IMR-90 (cell line): ENCODE data around the gene CECR2. TPM values are rescaled to one million over a fixed set of nuclear protein-coding genes. Genes with fewer than 3 reads are reported as not detected.

Source experiments
- ATAC-seq: fragments of 200-7000 bp; cut with Tn5 transposase; 2 replicates; pipeline ENCODE4 v1.9.1; 2020; ENCODE audit warnings: low read depth, mild to moderate bottlenecking, moderate library complexity
- BruUV-seq: library from RNA; stranded (reverse); fragments of 400-500 nt; replicated peaks from 2 replicates; lab custom pipeline; 2021; lab: Mats Ljungman, UMichigan
- CTCF ChIA-PET: fragments of 300-600 bp; formaldehyde crosslinking; extraction: SDS; loops from one replicate; lab custom pipeline; 2021; ENCODE audit warnings: antibody characterized with exemption; lab: Yijun Ruan, JAX
- POLR2A ChIA-PET: fragments of 300-600 bp; sonication (Branson Sonifier 250); formaldehyde crosslinking; loops from one replicate; lab custom pipeline; 2022; ENCODE audit warnings: antibody characterized with exemption; ENCODE audit not compliant: unreplicated experiment; lab: Charles Lee
- DNase-seq: peaks from one replicate; pipeline ENCODE4 v3.0.0; 2013
- H2AFZ ChIP-seq: replicated peaks from 2 replicates; pipeline ENCODE3; 2013; ENCODE audit warnings: low read length, mild to moderate bottlenecking; ENCODE audit not compliant: poor library complexity
- H2AK5ac ChIP-seq: 2 replicates; pipeline ENCODE4 v1.6.1; 2013; ENCODE audit warnings: low read depth, low read length, inconsistent platforms
- H2AK9ac ChIP-seq: replicated peaks from 2 replicates; pipeline ENCODE3; 2013; ENCODE audit warnings: mild to moderate bottlenecking, low read depth, low read length, moderate library complexity; ENCODE audit not compliant: poor library complexity
- H2BK120ac ChIP-seq: 2 replicates; pipeline ENCODE4 v1.6.1; 2013; ENCODE audit warnings: low read depth, low read length, inconsistent platforms
- H2BK15ac ChIP-seq: 3 replicates; pipeline ENCODE4 v1.6.1; 2013; ENCODE audit warnings: low read depth, low read length, inconsistent platforms
- H2BK20ac ChIP-seq: 2 replicates; pipeline ENCODE4 v1.6.1; 2013; ENCODE audit warnings: low read depth, mild to moderate bottlenecking, inconsistent platforms, low read length, moderate library complexity
- H2BK5ac ChIP-seq: 2 replicates; pipeline ENCODE4 v1.6.1; 2013; ENCODE audit warnings: mild to moderate bottlenecking, low read depth, low read length, inconsistent platforms; ENCODE audit not compliant: poor library complexity, severe bottlenecking
- H3K14ac ChIP-seq: replicated peaks from 2 replicates; pipeline ENCODE4 v1.6.1; 2013; ENCODE audit warnings: low read depth, low read length, inconsistent platforms
- H3K18ac ChIP-seq: 2 replicates; pipeline ENCODE4 v1.6.1; 2013; ENCODE audit warnings: low read depth, low read length, control low read depth
- H3K23ac ChIP-seq: 2 replicates; pipeline ENCODE4 v1.6.1; 2013; ENCODE audit warnings: low read depth, low read length, inconsistent platforms
- H3K27ac ChIP-seq: 2 replicates; pipeline ENCODE4 v1.5.1; 2013; ENCODE audit warnings: mild to moderate bottlenecking, control low read depth, low read length; ENCODE audit not compliant: insufficient read depth
- H3K27me3 ChIP-seq: 2 replicates; pipeline ENCODE4 v1.6.1; 2013; ENCODE audit warnings: low read length; ENCODE audit not compliant: control insufficient read depth, insufficient read depth
- H3K36me3 ChIP-seq: 2 replicates; pipeline ENCODE4 v1.6.1; 2013; ENCODE audit warnings: low read length, mixed read lengths; ENCODE audit not compliant: control insufficient read depth, insufficient read depth
- H3K4ac ChIP-seq: 2 replicates; pipeline ENCODE4 v1.6.1; 2013; ENCODE audit warnings: low read depth, low read length, inconsistent platforms
- H3K4me1 ChIP-seq: 2 replicates; pipeline ENCODE4 v1.6.1; 2013; ENCODE audit warnings: low read length, mixed read lengths; ENCODE audit not compliant: control insufficient read depth, insufficient read depth
- H3K4me2 ChIP-seq: 2 replicates; pipeline ENCODE4 v1.6.1; 2013; ENCODE audit warnings: low read depth, mild to moderate bottlenecking, control low read depth, low read length, moderate library complexity
- H3K4me3 ChIP-seq: 2 replicates; pipeline ENCODE4 v1.5.1; 2013; ENCODE audit warnings: low read depth, mild to moderate bottlenecking, control low read depth, low read length, moderate library complexity; ENCODE audit not compliant: insufficient read depth
- H3K56ac ChIP-seq: 2 replicates; pipeline ENCODE4 v1.6.1; 2013; ENCODE audit warnings: low read length, inconsistent platforms; ENCODE audit not compliant: insufficient read depth; ENCODE audit errors: extremely low read depth
- H3K79me1 ChIP-seq, 2 experiments: 2 replicates each; pipeline ENCODE4 v1.6.1; 2013; ENCODE audit warnings: low read length in 2 of 2, inconsistent platforms in 1 of 2, low read depth in 1 of 2
- H3K9ac ChIP-seq: 2 replicates; pipeline ENCODE4 v1.6.1; 2013; ENCODE audit warnings: low read depth, low read length, control low read depth
- H3K9me1 ChIP-seq: 2 replicates; pipeline ENCODE4 v1.6.1; 2013; ENCODE audit warnings: low read length, inconsistent platforms; ENCODE audit not compliant: insufficient read depth
- H3K9me3 ChIP-seq: 2 replicates; pipeline ENCODE4 v1.6.1; 2013; ENCODE audit warnings: low read length; ENCODE audit not compliant: control insufficient read depth, insufficient read depth
- H4K20me1 ChIP-seq: 2 replicates; pipeline ENCODE4 v1.6.1; 2013; ENCODE audit warnings: low read length, inconsistent platforms; ENCODE audit not compliant: insufficient read depth
- H4K5ac ChIP-seq: 2 replicates; pipeline ENCODE4 v1.6.1; 2013; ENCODE audit warnings: mild to moderate bottlenecking, low read depth, low read length, control low read depth
- H4K8ac ChIP-seq, 2 experiments: 2 replicates each; pipeline ENCODE4 v1.6.1; 2013; ENCODE audit warnings: low read depth in 2 of 2, low read length in 2 of 2, control low read depth in 1 of 2, inconsistent platforms in 1 of 2
- H4K91ac ChIP-seq: 2 replicates; pipeline ENCODE4 v1.6.1; 2013; ENCODE audit warnings: low read depth, low read length, inconsistent platforms; ENCODE audit not compliant: insufficient read depth
- BHLHE40 ChIP-seq: fragments of 150-350 bp; IDR thresholded peaks from 2 replicates; pipeline ENCODE4 v1.6.1; 2016; ENCODE audit warnings: mild to moderate bottlenecking, low read depth, low read length
- CEBPB ChIP-seq: IDR thresholded peaks from 2 replicates; pipeline ENCODE4 v1.6.1; 2012; ENCODE audit warnings: low read depth, low read length, improper control_type of control experiment
- CHD1 ChIP-seq: IDR thresholded peaks from 2 replicates; pipeline ENCODE4 v1.6.1; 2012; ENCODE audit warnings: low read depth, low read length, improper control_type of control experiment
- FOS ChIP-seq: fragments of 150-350 bp; IDR thresholded peaks from 2 replicates; pipeline ENCODE4 v1.6.1; 2016; ENCODE audit warnings: low read depth, low read length
- MAFK ChIP-seq: IDR thresholded peaks from 2 replicates; pipeline ENCODE4 v1.6.1; 2012; ENCODE audit warnings: low read depth, low read length, improper control_type of control experiment
- MAZ ChIP-seq: IDR thresholded peaks from 2 replicates; pipeline ENCODE4 v1.6.1; 2012; ENCODE audit warnings: low read depth, mild to moderate bottlenecking, low read length, improper control_type of control experiment, moderate library complexity, borderline replicate concordance
- MXI1 ChIP-seq: IDR thresholded peaks from 2 replicates; pipeline ENCODE4 v1.6.1; 2012; ENCODE audit warnings: low read depth, mild to moderate bottlenecking, low read length, moderate library complexity, borderline replicate concordance
- NFE2L2 ChIP-seq: fragments of 150-350 bp; IDR thresholded peaks from 2 replicates; pipeline ENCODE4 v1.6.1; 2016; ENCODE audit warnings: low read depth, mild to moderate bottlenecking, low read length
- POLR2A ChIP-seq: IDR thresholded peaks from 2 replicates; pipeline ENCODE4 v1.6.1; 2012; ENCODE audit warnings: mild to moderate bottlenecking, low read depth, low read length
- RAD21 ChIP-seq: IDR thresholded peaks from 2 replicates; pipeline ENCODE4 v1.6.1; 2012; ENCODE audit warnings: low read length, improper control_type of control experiment
- RCOR1 ChIP-seq: IDR thresholded peaks from 2 replicates; pipeline ENCODE4 v1.6.1; 2012; ENCODE audit warnings: mild to moderate bottlenecking, low read length, improper control_type of control experiment; ENCODE audit not compliant: insufficient replicate concordance
- RFX5 ChIP-seq: IDR thresholded peaks from 2 replicates; pipeline ENCODE4 v1.8.0; 2012; ENCODE audit warnings: low read depth, mild to moderate bottlenecking, low read length, moderate library complexity
- SMC3 ChIP-seq: fragments of 150-350 bp; IDR thresholded peaks from 2 replicates; pipeline ENCODE4 v1.6.1; 2016; ENCODE audit warnings: low read depth, mild to moderate bottlenecking, antibody characterized with exemption, low read length, moderate library complexity
- WGBS, 2 experiments: methylation state at CpG; one replicate each; pipeline versions ENCODE4 v1.1.5 to v1.1.7; 2013; ENCODE audit warnings: missing lambda C conversion rate in 2 of 2; ENCODE audit not compliant: insufficient read length in 1 of 2; ENCODE audit errors: extremely low coverage in 2 of 2; 5-methylcytosine and 5-hydroxymethylcytosine counted together
- dilution Hi-C: fragments of 300-500 bp; cut with HindIII; formaldehyde crosslinking; loops from one replicate; pipeline ENCODE4 v1.14.3; 2018; ENCODE audit warnings: low sequenced_read_pairs; ENCODE audit not compliant: unreplicated experiment
- in situ Hi-C: fragments of 300-500 bp; cut with MboI; formaldehyde crosslinking; loops from 3 replicates; pipeline ENCODE4 v1.14.3; 2019; ENCODE audit warnings: low sequenced_read_pairs, inconsistent platforms, mixed read lengths
- intact Hi-C: fragments of 100-400 bp; cut with micrococcal nuclease; formaldehyde crosslinking; loops from 2 replicates; pipeline ENCODE4 v1.10.0; 2022
- polyA plus RNA-seq, 3 experiments: library from polyadenylated mRNA; depleted of rRNA; stranded (reverse); fragments of >200 nt; gene quantifications; 2 replicates each; pipeline ENCODE4 v1.2.3, GENCODE V29; 2012; ENCODE audit warnings: low replicate concordance in 1 of 3
- total RNA-seq: library from RNA; depleted of rRNA; stranded (reverse); fragments of >200 nt; gene quantifications from 2 replicates; pipeline ENCODE4 v1.2.3, GENCODE V29; 2012
- TF ChIP-seq, protein P1 (sequence below): conservative IDR thresholded peaks from 2 replicates; pipeline ENCODE4 v1.5.1; 2012; ENCODE audit warnings: mild to moderate bottlenecking, low read depth, low read length, improper control_type of control experiment
- TF ChIP-seq, protein P2 (sequence below): fragments of 150-350 bp; IDR thresholded peaks from 2 replicates; pipeline ENCODE4 v1.6.1; 2016; ENCODE audit warnings: low read depth, mild to moderate bottlenecking, low read length, moderate library complexity, borderline replicate concordance
- TF ChIP-seq, protein P3 (sequence below): fragments of 150-350 bp; IDR thresholded peaks from 2 replicates; pipeline ENCODE4 v1.6.1; 2017; ENCODE audit warnings: mild to moderate bottlenecking, antibody characterized with exemption, low read length, low read depth

Gene CECR2
- total and polyA plus RNA-seq, 2 of the 4 experiments (the other 2 are of a cell fraction) = under 0.01 TPM; not detected in 1

DNA sequence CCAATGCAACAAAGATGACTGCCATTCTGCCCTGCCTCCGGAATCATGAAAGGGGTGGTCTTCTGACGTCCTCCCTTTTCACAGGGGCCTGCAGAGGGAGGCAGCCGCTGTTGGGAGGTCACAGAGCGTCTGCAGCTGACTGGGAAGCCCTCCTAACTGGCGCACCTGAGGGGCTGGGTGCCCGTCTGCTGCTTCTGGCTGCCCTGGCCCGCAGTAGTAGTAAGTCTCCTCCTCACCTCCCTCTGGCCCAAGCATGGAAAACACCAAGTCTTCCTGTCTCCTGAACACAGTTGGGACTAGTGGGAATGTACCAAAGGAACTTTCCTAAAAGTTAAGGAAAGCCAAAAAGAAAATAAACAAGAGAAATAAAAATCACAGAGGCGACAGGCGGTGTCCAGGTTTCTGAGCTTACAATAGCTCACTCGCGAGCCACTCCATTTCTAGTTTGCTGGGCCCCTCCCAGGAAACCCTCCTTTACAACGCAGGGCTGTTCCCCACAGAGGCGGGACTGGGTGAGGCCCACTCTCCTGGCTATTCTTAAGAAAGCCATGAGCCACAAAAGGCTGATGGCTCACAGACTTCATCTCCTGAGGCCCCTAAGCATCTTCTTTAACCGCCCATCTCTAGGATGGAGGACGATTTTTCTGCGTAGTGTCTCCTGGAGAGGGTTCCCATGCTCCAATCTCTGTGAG, 37.0 kb upstream of the CECR2 start:
- no peak overlapping the region for H3K4me3 ChIP-seq
- H4K5ac ChIP-seq = no peak overlapping the region
- no peaks in the 10 kb centered on the region for H3K9me1 ChIP-seq
- no peak overlapping the region for H3K4ac ChIP-seq
- no peaks in the 10 kb centered on the region for H4K20me1 ChIP-seq
- TF ChIP-seq FOS (no peak), POLR2A (no peak), MAZ (no peak), SMC3 (no peak), NFE2L2 (no peak), MAFK (no peak), MXI1 (no peak), CEBPB (no peak), RCOR1 (no peak), CHD1 (no peak), RFX5 (no peak), RAD21 (no peak), BHLHE40 (no peak)
- TF ChIP-seq, protein P1, sequence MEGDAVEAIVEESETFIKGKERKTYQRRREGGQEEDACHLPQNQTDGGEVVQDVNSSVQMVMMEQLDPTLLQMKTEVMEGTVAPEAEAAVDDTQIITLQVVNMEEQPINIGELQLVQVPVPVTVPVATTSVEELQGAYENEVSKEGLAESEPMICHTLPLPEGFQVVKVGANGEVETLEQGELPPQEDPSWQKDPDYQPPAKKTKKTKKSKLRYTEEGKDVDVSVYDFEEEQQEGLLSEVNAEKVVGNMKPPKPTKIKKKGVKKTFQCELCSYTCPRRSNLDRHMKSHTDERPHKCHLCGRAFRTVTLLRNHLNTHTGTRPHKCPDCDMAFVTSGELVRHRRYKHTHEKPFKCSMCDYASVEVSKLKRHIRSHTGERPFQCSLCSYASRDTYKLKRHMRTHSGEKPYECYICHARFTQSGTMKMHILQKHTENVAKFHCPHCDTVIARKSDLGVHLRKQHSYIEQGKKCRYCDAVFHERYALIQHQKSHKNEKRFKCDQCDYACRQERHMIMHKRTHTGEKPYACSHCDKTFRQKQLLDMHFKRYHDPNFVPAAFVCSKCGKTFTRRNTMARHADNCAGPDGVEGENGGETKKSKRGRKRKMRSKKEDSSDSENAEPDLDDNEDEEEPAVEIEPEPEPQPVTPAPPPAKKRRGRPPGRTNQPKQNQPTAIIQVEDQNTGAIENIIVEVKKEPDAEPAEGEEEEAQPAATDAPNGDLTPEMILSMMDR = no peak
- TF ChIP-seq, protein P2, sequence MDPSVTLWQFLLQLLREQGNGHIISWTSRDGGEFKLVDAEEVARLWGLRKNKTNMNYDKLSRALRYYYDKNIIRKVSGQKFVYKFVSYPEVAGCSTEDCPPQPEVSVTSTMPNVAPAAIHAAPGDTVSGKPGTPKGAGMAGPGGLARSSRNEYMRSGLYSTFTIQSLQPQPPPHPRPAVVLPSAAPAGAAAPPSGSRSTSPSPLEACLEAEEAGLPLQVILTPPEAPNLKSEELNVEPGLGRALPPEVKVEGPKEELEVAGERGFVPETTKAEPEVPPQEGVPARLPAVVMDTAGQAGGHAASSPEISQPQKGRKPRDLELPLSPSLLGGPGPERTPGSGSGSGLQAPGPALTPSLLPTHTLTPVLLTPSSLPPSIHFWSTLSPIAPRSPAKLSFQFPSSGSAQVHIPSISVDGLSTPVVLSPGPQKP = no peak
- TF ChIP-seq, protein P3, sequence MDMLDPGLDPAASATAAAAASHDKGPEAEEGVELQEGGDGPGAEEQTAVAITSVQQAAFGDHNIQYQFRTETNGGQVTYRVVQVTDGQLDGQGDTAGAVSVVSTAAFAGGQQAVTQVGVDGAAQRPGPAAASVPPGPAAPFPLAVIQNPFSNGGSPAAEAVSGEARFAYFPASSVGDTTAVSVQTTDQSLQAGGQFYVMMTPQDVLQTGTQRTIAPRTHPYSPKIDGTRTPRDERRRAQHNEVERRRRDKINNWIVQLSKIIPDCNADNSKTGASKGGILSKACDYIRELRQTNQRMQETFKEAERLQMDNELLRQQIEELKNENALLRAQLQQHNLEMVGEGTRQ = no peak
- H3K18ac ChIP-seq = no peak overlapping the region
- H4K91ac ChIP-seq = no peak overlapping the region
- BruUV-seq = no TSS peak
- in situ Hi-C loops (no loop called here), intact Hi-C loops (no loop called here), dilution Hi-C loops (no loop called here)
- H3K4me1 ChIP-seq = no peaks in the 10 kb centered on the region
- H3K36me3 ChIP-seq = no peaks in the 10 kb centered on the region
- peaks cover under 1% of the 10 kb centered on the region; the same call in 1 of the 2 replicates for H3K27me3 ChIP-seq
- H3K56ac ChIP-seq = no peak overlapping the region
- no peak overlapping the region for H3K27ac ChIP-seq
- no peak overlapping the region for H2BK5ac ChIP-seq
- no peak overlapping the region for H2AFZ ChIP-seq
- DNase-seq = no peak
- H3K4me2 ChIP-seq = no peak overlapping the region
- no peak overlapping the region for H3K23ac ChIP-seq
- no peak for ATAC-seq
- no peaks in the 10 kb centered on the region for H3K9me3 ChIP-seq
- POLR2A ChIA-PET = no interaction called here
- CTCF ChIA-PET = no interaction called here
- H2AK5ac ChIP-seq = no peak overlapping the region
- no peak overlapping the region for H2BK15ac ChIP-seq
- no CpG with 5 or more reads among the region's 16 CpGs for WGBS, 2 experiments
- no peak overlapping the region for H2AK9ac ChIP-seq
- H3K9ac ChIP-seq = no peak overlapping the region
- no peaks in the 10 kb centered on the region for H3K79me1 ChIP-seq
- no peak overlapping the region for H2BK120ac ChIP-seq
- H4K8ac ChIP-seq = no peak overlapping the region
- H2BK20ac ChIP-seq = no peak overlapping the region
- no peak overlapping the region for H3K14ac ChIP-seq
